NCI-H1048 (cell line): ENCODE results near the gene SORBS2.
"Not testable (repeated sequence)": the region's sequence is repeated elsewhere in the genome, so short reads cannot be mapped to it uniquely, and the experiment has no call there.

Source experiments
- DNase-seq: peaks from one replicate; lab custom pipeline; 2025; lab: John Stamatoyannopoulos, UW

Gene SORBS2

DNA sequence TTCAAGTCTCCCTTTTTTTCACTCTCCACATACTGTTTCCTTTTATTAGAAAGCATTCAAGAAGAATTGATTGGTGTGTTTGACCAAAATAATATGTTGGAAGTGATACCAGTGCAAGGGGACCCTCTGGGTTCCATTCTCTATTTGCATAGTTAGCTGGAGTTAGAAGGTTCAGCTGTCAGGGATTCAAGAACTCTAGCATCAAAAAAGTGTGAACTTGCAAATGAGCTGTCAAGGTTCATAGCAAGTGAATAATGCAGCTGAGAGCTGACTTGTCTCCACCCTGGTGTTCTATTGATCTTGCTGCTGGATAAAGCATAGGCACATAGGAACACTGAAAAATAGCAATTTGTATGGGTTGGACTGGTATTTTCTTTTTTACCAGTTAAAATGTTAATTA is 73.2 kb downstream of the SORBS2 start:
- no peak for DNase-seq

DNA sequence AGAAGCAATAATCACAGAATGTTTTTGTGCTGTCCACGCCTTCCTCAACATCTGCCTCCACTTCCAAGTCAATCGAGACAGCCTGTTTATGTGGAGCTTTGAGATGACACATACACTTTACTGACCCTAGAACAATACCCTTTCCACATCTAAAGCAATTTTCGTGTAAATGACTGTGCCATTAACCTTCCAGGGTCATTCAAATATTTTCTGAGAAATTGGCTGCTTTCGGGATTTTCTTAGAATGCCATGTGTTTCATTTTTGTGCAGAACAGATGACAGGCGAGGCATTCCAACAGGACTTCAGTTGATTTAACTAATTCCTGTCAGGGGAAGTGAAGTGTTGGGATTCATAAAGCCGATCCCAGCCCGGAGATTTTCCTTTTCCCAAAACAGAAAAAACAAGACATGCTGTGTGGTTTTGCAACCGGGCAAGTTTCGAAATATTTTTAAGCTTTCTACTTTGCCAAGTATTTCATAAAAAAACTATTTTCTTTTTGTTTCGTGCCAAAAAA is 73.9 kb downstream of the SORBS2 start:
- DNase-seq, result no peak

- DNase-seq, result no peak
Observed at GRCh38 chr4:185737489-185738037, 74.4 kb downstream of the SORBS2 start.

DNA sequence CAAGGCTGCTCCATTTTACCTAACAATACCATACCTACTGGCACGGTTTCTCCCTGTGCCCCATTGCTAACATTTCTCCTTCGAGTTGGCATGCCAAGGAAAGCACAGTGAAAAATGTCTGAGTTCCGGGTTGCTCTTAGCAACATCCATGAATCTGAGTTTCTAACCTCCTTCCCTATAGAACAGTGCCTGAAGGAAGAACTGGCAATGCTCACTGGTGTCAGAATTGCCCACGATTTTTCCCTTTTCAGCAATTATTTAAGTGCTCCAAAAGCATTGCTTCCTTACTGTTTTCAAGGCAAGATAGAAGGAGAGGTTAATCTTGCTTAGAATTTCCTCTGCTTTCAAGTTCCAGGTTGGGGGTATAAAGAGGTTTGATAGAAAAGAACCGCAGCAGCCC is 75.1 kb downstream of the SORBS2 start:
- no peak for DNase-seq

- no peak for DNase-seq
Observed at GRCh38 chr4:185735866-185736400, 76.1 kb downstream of the SORBS2 start.

GRCh38 chr4:185734930-185735329 is 77.1 kb downstream of the SORBS2 start:
- DNase-seq, result no peak

DNA sequence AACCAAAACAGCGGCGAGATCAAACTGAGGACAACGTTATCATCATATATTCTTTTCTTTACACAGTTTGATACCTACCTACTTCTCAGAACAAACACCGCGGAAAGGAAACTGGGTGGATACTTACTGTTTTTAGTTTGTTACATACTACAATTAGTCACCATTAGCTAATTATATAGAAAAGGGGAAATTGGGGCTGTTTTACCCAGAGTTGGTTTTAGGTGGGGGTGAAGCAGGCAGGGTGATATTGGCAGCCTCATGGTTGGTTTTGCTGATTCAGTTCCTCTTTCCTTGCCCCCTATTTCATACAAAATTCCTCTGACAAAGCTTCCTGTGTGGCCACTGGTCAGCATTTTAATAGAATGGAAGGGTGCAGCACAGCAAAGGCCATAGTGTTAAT is 77.8 kb downstream of the SORBS2 start:
- no peak for DNase-seq

GRCh38 chr4:185730849-185731608 is 81.0 kb downstream of the SORBS2 start:
- no peak for DNase-seq

DNA sequence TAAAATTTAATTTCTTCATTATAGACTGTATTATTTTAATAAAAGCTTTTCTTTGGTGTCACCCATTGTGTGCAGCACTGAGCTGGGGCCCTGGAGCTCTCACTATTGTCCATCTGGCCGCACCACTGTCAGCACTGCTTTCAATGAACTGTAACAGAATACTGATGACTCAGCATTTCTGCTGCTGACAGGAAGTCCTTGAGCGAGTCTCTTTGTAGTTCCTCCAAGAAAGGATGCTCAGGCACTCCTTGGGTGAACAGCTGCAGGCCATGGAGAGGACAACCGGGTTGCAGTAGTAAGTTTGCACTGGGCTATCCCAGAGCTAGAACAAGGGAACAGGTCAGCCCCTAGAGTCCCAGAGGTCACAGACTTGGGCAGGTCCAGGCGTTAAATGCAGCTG is 81.6 kb downstream of the SORBS2 start:
- DNase-seq, result no peak

DNA sequence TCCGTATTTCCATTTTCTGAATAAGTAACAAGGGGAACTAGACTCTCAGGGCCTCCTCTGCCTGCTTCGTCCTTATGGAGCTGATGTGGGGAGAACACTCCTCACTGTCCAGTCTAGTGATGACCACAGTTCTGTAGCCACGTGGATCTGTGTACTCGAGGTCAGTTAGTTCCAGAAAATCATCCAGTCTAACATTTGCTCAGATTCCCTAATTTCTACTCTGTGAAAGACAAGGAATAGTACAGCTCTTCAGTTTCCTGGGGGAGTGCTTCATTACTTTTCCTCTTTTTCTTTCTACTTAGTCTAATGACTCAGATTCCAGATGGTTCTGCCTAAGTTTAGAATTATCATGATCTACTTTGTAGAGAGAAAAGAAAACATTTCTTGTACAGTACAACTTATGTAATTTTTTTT is 82.6 kb downstream of the SORBS2 start:
- DNase-seq, result no peak

GRCh38 chr4:185728893-185729292 is 83.1 kb downstream of the SORBS2 start:
- DNase-seq, result no peak

DNA sequence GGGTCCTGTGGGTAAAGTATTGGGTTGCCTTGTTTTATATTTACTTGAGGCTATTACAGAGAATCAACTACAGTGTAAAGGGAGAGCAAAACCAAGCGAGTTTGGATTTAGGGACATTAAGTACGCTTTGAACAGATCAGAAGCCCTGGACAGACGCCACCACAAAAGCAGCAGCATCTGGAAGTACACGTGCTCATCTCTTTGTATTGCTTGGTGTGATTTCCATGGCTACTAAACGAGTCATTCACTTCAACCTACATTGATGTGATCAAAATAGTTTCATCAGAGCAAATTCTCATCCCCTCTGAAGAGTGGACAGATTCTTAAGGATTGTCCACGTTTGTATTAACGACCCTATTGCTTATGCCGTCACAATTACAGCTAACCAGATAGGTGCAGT is 85.1 kb downstream of the SORBS2 start:
- no peak for DNase-seq

DNA sequence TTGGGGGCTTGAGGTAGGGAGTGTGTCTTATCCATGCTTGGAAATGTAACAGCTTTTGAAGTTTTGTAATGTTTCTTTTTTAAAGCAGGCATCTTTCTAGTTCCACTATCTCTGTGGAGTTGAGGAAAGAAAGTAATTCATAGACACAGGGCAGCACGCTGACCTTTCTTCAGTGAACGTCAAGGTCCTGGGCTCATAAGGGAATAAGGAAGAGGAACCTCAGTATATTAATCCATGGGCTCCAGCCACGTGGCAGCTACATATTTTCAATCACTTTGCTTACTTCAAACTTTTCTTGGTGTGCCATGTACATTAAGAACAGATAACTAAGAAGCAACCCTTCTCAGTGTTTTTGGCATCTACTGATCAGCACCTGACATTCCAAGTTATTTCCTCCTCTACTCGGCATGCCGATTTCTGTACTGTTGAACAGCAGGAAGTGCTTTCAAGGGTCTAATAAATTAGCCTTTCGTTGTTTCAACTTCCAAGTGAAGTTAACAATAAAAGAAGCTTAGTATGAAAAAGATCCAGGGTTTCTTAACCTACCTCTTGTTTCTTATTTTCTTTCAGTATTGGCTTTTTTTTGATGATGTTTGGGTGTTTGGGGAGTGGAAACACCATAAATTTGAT is 88.2 kb downstream of the SORBS2 start:
- DNase-seq, result no peak

GRCh38 chr4:185722029-185722316 is 90.0 kb downstream of the SORBS2 start:
- DNase-seq, result no peak

DNA sequence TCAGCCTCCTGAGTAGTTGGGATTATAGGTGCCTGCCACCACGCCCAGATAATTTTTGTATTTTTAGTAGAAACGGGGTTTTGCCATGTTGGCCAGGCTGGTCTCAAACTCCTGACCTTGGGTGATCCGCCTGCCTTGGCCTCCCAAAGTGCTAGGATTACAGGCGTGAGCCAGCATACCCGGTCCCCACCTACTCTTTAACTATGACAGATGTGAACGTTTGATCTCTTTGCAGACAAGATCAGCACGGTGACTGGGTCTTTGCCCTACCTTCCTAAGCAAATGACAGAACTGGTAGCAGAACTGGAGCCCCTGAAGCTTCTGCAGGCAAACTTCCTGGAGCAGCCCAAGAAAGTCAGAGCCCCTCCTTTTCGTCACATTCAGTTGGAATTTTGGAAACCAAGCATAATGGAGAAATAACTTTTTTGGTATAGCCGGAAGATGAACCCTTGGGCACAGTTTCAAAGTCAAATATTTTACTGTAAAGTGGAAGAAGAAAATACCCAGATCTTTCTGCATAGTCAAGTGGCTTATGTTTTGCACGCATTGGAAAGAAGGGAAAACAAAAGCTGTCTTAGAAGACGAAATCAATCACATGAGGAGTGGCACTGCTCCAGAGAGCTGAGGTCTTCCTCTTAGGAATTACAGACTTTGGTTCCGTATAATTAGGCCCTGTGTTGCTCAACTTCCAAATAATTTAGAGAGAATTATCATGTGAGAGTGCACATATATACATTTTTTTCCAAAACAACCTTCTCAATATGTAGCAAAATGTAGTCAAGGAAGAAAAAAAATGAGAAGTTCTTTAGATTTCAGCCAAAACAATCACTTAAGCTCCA is 90.6 kb downstream of the SORBS2 start:
- DNase-seq, result no peak

DNA sequence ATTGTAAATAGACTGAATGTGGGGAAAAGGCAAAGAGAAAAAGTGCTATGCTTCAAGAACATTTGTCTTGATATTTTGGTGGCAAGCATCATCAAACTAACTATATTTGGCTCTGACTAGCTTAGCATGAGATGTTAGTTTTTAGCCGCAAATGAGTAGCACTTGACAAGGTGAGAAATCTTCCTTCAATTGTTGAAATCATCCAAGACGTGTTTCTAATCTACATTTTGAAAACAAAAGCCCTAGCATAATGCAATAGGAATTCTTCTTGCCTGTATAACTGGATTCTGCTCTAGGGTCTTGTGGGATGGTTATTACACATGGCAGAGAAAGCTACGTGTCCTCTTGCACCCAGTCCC is 92.5 kb downstream of the SORBS2 start:
- no peak for DNase-seq

GRCh38 chr4:185718578-185719499 is 93.2 kb downstream of the SORBS2 start:
- DNase-seq, result no peak

DNA sequence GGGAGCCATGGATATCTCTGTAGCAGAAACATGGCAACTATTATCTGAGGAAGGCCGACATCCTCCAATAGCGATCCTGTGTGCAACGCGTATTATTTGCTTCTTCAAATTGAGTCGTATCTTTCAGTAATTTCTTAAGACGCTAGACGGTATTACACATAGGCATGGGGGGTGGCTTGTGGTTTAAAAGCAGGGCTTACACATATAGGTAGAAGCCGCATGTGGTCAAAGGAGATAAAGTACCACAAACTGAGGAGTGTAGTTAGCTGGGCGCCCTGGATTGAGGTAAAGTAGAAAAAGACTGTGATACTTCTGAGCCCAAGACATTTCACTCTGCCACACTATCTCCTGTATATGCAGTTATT is 94.6 kb downstream of the SORBS2 start:
- no peak for DNase-seq

- no peak for DNase-seq
Observed at GRCh38 chr4:185716577-185717376, 95.2 kb downstream of the SORBS2 start.

DNA sequence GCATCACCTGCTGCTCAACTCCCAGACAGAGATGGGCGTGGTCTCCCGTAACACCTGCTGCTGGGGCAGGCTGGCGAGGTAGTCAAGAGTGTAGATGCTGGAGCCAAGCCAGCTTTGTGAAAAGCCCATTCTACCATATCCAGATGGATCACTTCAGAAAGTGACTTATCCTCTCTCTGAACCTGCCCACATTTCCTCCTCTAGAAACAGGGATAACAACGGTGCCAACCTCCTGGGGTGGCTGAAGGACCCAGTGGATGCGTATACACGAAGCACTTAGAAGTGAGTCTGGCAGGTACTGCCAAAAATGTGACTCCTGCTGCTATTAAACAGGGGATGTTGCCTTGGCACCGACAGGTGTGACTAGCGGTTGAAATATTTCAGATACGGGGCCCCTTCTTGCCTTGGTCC is 95.8 kb downstream of the SORBS2 start:
- no peak for DNase-seq

DNA sequence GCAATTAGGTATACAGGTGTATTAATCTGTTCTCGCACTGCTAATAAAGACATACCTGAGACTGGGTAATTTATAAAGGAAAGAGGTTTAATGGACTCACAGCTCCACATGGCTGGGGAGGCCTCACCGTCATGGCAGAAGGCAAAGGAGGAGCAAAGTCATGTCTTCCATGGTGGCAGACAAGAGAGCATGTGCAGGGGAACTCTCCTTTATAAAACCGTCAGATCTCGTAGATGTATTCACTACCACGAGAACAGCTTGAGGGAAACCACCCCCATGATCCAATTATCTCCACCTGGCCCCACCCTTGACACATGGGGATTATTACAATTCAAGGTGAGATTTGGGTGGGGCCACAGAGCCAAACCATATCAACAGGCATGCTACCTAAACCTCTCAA is 97.5 kb downstream of the SORBS2 start:
- DNase-seq, result not testable (repeated sequence)
